ENCODE measurements around the gene UNC93A. TPM values are rescaled to one million over a fixed set of nuclear protein-coding genes. Genes with fewer than 3 reads are reported as not detected.

Gene UNC93A
- total and polyA plus RNA-seq, 2 experiments from 2014 or later = 38.8 to 66.6 TPM

DNA sequence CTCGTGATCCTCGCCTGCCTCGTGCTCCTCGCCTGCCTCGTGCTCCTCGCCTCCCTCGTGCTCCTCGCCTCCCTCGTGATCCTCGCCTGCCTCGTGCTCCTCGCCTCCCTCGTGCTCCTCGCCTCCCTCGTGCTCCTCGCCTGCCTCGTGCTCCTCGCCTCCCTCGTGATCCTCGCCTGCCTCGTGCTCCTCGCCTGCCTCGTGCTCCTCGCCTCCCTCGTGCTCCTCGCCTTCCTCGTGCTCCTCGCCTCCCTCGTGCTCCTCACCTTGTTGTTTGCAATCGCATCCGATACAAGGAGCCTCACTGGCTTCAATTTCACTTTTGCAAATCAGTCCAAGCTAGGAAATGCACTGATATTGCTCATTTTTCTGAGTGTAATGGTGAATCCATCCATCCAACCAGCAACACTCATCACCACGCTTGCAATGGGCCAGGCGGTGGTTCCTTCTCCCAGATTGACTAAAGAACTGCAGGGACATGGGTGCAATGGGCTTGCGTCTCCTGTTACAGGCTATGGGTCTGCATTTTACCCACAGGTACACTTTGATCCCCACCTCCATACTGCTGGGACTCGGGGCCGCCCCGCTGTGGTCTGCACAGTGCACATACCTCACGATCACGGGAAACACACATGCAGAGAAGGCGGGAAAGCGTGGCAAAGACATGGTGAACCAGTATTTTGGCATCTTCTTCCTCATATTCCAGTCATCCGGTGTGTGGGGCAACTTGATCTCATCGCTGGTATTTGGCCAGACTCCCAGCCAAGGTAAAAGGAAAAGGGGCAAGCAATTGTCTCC is 4.6 kb downstream of the UNC93A start:
- TF ChIP-seq, protein P1, sequence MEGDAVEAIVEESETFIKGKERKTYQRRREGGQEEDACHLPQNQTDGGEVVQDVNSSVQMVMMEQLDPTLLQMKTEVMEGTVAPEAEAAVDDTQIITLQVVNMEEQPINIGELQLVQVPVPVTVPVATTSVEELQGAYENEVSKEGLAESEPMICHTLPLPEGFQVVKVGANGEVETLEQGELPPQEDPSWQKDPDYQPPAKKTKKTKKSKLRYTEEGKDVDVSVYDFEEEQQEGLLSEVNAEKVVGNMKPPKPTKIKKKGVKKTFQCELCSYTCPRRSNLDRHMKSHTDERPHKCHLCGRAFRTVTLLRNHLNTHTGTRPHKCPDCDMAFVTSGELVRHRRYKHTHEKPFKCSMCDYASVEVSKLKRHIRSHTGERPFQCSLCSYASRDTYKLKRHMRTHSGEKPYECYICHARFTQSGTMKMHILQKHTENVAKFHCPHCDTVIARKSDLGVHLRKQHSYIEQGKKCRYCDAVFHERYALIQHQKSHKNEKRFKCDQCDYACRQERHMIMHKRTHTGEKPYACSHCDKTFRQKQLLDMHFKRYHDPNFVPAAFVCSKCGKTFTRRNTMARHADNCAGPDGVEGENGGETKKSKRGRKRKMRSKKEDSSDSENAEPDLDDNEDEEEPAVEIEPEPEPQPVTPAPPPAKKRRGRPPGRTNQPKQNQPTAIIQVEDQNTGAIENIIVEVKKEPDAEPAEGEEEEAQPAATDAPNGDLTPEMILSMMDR (IDR thresholded peaks at IDR 0.05; ENCODE audit: poor library complexity) = no peak
- TF ChIP-seq EZH2phosphoT487 (IDR thresholded peaks at IDR 0.05; ENCODE audit: low read depth, severe bottlenecking, unreplicated experiment) (no peak), EZH2 (IDR thresholded peaks at IDR 0.05; ENCODE audit: borderline replicate concordance) (no peak)
- Histone ChIP-seq H3K9me3 (ENCODE audit: low read depth) (no peaks in the 10 kb centered on the region), H3K4me2 (no peak overlapping the region), H4K20me1 (ENCODE audit: insufficient read depth, poor library complexity, severe bottlenecking) (no peaks in the 10 kb centered on the region), H2AFZ (no peak overlapping the region), H3K9me2 (replicated peaks; ENCODE audit: insufficient read depth) (no peaks in the 10 kb centered on the region), H3K27ac (no peak overlapping the region), H3K4me3 (no peak overlapping the region), H3K79me2 (no peaks in the 10 kb centered on the region), H3K36me3 (replicated peaks; ENCODE audit: insufficient read depth, low read depth) (no peaks in the 10 kb centered on the region), H3K4me1 (ENCODE audit: insufficient read depth) (peaks cover 13% of the 10 kb centered on the region), H3K27me3 (no peaks in the 10 kb centered on the region)
- no peak for DNase-seq (ENCODE audit: low spot score)
- WGBS (ENCODE audit: low lambda C conversion rate, missing lambda C conversion rate) = 96% methylated on average over 25 of the region's 43 CpGs

DNA sequence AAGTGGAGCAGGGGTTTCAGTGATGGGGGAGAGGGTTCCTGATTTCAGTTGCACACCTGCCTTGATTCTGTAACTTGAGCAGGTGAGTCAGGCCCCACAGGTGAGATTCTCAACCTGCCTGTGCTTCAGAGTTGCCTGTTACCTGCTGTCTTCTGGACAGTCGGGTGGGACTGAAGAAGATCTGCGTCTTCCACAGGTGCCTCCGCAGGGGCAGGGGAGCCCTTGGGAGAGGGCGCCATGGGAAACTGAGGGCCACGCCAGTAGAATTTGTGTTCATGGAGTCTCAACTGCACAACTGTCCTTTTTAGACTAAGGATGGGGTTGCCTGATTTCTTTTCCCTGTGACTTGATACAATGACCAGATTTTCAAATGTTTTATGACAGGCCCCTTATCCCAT is 5.2 kb downstream of the UNC93A start:
- WGBS (ENCODE audit: low lambda C conversion rate, missing lambda C conversion rate) = 94% methylated on average over 5 of the region's 5 CpGs
- TF ChIP-seq EZH2 (IDR thresholded peaks at IDR 0.05; ENCODE audit: borderline replicate concordance) (no peak), EZH2phosphoT487 (IDR thresholded peaks at IDR 0.05; ENCODE audit: low read depth, severe bottlenecking, unreplicated experiment) (no peak)
- TF ChIP-seq, protein P1 (IDR thresholded peaks at IDR 0.05; ENCODE audit: poor library complexity) = no peak

DNA sequence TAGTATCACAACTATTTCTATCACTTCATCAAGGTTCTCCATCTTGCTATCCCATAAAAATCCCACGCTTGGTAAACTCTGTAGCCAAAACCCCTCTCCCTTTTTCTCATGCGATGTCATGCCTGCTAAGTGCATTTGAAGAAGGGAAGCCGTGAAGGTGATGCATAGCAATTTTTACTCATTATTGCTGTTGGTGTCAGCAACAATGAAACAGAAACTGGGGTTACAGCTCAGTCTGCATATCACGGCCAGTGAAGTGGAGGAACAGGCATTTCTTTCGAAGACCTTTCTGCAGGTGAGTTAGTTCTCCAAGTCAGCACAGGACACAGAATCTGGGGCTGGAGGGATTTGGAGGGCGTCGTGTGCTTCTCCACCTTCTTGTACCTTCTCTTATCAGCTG is 5.8 kb downstream of the UNC93A start:
- Histone ChIP-seq H2AFZ (no peak overlapping the region), H3K27ac (no peak overlapping the region), H3K4me3 (no peak overlapping the region), H3K27me3 (no peaks in the 10 kb centered on the region), H3K79me2 (no peaks in the 10 kb centered on the region), H3K9me2 (replicated peaks; ENCODE audit: insufficient read depth) (no peaks in the 10 kb centered on the region), H3K4me2 (no peak overlapping the region), H3K36me3 (replicated peaks; ENCODE audit: insufficient read depth, low read depth) (no peaks in the 10 kb centered on the region), H3K9me3 (ENCODE audit: low read depth) (no peaks in the 10 kb centered on the region), H4K20me1 (ENCODE audit: insufficient read depth, poor library complexity, severe bottlenecking) (no peaks in the 10 kb centered on the region), H3K4me1 (ENCODE audit: insufficient read depth) (peaks cover 6% of the 10 kb centered on the region)
- no peak for DNase-seq (ENCODE audit: low spot score)
- WGBS (ENCODE audit: low lambda C conversion rate, missing lambda C conversion rate) = 93% methylated on average over 7 of the region's 7 CpGs
- TF ChIP-seq EZH2 (IDR thresholded peaks at IDR 0.05; ENCODE audit: borderline replicate concordance) (no peak), EZH2phosphoT487 (IDR thresholded peaks at IDR 0.05; ENCODE audit: low read depth, severe bottlenecking, unreplicated experiment) (no peak)
- TF ChIP-seq, protein P1 (IDR thresholded peaks at IDR 0.05; ENCODE audit: poor library complexity) = no peak

More for the DNA sequence above, 5.2 kb downstream of the UNC93A start:
- no peaks in the 10 kb centered on the region for H4K20me1 ChIP-seq (ENCODE audit: insufficient read depth, poor library complexity, severe bottlenecking)
- H3K4me1 ChIP-seq (ENCODE audit: insufficient read depth) = peaks cover 12% of the 10 kb centered on the region
- H3K36me3 ChIP-seq (replicated peaks; ENCODE audit: insufficient read depth, low read depth) = no peaks in the 10 kb centered on the region
- H3K4me2 ChIP-seq = no peak overlapping the region
- no peak for DNase-seq (ENCODE audit: low spot score)
- H3K27ac ChIP-seq = no peak overlapping the region
- no peak overlapping the region for H2AFZ ChIP-seq
- H3K9me2 ChIP-seq (replicated peaks; ENCODE audit: insufficient read depth) = no peaks in the 10 kb centered on the region
- no peaks in the 10 kb centered on the region for H3K27me3 ChIP-seq
- no peak overlapping the region for H3K4me3 ChIP-seq
- H3K79me2 ChIP-seq = no peaks in the 10 kb centered on the region
- H3K9me3 ChIP-seq (ENCODE audit: low read depth) = no peaks in the 10 kb centered on the region

Data from hepatocyte (in vitro differentiated cells).